HuH-7 (cell line): ENCODE results near the gene EHD3.

ENCODE experiments used
- DNase-seq: peaks from one replicate; pipeline ENCODE4 v3.0.0; 2011; ENCODE audit warnings: low spot score

The EHD3 gene

DNA sequence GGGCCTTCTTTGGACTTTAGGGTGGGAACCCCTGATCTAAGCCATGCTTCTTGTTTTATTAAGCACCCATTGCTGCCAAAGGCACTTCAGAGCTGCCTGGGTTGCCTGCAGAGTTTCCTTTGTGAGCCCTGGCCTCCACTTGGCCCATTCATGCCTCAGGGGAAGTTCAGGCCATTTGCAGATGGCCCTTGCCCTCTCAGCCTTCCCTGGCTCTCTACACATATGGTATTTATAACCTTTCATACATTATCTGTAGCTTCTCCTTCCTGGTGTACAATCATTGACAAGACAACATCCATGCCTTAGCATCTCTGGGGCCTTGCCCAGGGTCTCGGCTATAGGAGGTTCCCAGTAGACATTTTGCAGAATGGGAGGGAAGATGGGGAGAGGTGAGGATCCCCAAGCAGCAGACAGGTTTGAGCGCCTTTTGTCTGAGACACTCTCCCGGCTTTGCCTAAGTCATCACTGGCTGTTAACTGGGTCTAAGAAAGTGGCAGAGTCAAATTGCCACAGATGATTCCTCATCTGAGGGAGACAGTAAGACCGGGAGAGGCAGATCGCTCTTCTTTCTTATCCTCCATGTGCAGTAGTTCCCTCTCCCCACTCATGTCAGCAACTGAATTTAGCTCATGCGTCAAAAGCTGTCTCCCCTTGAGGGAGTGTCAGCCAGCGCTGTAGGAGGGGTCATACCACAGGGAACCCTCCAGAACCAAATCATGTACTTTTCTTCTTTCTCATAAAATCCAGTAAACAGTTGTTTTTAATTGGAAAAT lies 2.7 kb downstream of the EHD3 start:
- no peak for DNase-seq

DNA sequence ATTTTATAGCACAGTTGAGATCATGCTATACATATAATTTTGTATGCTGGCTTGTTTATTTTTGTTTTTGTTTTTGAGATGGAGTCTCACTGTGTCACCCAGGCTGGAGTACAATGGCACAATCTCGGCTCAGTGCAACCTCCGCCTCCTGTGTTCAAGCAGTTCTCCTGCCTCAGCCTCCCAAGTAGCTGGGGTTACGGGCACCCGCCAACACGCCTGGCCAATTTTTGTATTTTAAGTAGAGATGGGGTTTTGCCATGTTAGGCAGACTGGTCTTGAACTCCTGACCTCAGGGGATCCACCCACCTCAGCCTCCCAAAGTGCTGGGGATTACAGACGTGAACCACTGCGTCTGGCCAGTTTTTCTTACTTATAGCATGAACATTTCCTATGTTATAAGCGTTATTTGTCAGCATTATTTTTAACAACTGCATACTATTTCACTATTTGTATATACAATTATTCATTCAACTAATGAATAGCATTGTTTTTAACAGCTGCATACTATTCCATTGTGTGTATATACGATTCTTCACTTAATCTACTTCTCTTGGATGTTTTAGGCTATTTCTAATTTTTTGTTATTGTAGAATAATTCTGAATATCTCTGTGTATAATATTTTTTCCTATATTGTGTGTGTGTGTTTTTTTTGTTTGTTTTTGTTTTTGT lies 3.5 kb downstream of the EHD3 start:
- no peak for DNase-seq

DNA sequence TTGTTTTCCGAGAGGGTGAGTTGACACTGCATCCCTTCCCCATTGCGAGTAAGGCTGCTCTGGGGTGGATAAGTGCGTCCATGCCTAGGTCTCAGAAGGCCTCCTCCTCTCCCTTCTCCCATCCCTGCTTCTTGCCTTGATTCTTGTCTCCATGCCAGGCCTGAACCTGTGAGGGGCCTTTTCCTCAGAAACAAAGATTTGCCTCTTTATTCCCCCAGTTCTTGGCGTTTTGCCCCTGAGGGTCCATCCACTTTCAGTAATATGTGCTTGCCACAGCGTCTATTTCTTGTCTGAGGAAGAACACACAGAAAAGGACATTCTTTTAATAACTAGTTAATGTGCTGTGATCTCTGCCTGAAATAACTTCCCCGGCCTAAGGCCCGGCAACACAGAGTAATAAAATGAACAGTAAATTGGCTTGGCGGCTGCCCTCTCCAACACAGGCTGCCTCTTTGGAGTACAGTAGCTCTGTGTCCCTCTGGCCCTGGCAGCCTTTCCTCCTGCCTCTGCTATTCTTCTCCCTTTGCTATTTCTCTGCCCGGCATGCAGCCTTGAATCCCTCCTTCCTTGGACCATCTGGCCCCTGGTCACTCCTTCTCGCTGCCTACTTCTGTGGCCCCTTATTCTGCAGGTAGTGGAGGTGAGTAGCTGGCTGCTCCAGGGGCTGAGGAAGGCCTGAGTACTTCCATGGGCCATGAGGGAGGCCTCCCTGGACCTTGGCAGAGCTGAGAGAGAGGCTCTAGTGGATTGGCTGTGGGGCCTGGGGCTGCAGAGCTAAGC lies 4.4 kb downstream of the EHD3 start:
- no peak for DNase-seq

DNA sequence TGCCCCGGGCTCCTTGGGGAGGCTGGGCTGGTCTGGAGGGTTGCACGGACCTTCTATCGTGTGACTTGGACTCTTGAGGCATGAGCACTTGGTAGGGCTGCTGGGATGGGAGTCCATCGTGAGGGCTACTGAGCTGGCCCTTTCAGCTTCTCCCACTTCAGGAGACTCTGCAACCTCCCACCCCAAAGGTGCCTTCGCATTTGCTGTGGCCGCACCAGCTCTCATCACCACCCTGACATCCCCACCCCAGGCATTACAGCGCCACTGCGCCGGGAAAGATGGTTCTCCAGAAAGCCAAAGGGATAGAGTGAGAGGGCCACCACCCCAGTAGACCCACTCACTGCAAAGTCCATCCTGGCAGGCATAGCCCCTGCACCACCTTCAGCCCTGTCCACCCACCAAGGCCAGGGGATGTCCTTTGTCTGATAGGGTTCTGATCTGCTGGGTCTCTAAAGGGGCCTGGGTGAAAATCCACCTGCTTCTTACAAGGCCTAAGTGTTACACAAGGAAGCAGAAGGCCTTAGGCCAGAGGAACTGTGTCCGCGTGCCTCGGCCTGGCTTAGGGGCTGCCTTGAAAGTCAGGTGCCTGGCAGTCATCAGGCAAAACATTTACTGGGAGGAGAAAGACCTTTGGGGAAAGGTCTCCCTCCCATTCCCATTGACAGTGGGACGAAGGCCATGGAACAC lies 5.1 kb downstream of the EHD3 start:
- no peak for DNase-seq

DNA sequence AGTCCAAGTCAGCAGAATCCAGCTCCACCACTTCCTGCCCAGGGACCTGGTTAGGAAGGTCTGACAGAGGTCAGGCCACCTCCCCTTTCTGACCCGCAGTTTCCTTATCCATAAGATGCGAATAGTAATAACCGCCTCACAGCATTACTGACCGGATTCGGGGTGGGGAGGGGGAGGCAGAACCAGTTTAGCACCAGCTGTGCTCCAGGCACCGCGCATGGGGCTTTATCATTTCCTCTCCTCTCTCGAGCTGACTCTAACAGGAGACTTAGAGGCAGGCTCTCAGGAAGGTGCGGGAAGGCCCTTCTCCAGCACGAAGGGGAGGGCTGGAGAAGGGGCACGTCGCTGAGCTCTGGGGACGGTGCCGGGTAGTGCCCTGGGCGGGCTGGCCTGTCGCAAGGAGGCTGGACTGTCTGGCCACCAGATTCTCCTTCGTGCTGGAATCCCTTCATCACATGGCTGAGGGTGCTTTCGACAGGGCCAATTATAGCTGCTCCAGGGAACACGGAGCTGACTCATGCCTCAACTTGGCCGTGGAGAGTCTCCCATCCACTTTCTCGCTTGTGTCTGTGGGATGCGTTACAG lies 5.7 kb downstream of the EHD3 start:
- DNase-seq = no peak

DNA sequence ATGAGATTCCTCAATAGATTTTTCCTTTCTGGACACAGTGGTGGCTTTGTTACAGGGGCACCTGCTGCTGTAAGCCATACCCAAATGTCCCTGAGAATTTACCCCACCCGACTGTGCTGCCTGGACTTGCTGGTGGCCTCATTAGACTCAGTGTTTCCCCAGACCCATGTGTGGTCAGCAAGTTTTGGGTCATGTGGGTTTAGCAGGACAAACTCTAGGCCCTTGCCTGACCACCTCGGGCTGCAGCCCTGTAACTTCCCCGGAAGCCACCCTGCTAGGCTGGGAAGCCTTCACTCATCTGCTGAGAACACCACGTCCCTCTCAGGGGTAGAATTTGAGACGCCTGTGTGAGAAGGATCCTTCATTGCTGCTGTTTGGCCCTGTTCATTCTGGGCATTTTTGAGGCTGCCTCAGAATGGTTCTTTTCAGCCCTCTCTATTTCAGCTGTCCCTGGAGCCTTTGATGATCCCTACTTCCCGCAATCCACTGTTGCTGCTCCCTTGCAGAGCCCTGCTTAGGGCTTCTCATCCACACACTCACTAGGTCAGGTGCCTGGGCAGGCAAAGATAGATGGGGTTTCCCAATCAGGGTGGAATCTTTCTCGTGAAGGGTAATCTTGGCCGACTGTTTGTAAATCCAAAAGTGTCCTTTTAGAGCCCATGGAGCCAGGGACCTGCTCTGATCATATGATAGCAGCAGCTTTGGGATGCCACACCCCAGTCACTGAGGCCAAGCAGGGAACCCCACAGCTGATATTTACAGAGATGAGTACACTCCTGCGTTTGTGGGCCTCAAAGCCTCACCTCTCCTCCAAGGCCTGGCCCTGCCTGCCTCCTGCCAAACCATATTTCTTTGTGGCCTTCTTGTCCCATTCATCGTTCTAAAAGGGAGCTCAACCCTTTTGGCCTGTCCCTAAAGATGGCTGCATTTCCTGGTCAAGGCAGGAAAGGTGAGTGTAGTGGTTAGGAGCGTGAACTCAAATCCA lies 6.7 kb downstream of the EHD3 start:
- no peak for DNase-seq

DNA sequence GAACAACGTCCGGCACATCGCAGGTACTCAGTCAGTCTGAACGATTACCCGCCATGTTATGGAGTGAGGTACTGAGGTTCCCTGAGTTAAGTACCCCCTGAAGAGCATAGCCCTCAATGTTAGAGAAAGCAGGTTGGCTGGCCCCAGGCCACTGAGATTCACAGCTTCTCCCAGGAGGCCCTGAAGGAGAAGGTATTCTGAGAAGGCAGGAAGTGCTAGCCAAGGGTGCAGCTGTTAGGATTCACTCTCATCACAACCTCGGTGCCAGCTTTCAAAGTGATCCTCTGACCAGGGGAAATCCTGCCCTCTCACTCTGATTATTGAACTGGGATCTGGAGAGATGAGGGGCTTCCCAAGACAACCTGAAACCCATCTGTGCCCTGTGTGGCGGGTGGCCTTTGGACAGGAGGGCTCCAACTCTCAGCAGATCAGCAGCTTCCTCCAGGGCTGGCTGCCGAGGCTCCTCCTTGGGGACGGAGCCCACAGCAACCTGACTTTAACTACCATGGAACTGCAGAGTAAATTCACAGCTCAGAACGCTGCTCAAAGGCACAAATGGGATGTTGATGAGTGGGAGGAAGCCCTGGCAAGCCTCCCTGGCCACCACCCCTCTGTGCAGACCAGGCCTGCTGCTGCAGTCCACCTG lies 7.8 kb downstream of the EHD3 start:
- DNase-seq = no peak

DNA sequence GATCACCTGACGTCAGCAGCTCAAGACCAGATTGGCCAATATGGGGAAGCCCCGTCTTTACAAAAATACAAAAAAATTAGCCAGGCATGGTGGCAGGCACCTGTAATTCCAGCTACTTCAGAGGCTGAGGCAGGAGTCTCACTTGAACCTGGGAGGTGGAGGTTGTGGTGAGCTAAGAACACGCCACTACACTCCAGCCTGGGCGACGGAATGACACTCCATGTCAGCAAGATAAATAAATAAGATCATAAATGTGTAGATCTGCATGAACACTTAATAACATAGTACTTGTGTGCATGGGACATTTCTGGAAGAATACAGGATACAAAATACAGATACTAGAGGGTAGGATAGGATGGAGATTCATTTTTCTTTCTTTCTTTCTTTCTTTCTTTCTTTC lies 9.1 kb downstream of the EHD3 start:
- no peak for DNase-seq

DNA sequence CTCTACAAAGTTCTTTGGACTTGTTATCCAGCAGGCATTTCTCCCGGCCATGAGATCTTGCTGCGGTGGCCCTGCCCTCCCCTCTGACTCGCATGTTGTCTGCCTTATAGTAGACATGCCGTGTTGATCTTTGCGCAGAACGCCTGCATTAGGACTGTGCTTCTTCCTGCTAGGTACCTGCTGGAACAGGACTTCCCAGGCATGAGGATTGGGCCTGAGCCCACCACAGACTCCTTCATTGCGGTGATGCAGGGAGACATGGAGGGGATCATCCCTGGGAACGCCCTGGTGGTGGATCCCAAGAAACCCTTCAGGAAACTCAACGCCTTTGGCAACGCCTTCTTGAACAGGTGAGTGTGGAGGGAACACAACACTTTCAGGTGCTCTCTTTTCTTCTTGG lies 10.1 kb downstream of the EHD3 start:
- no peak for DNase-seq

DNA sequence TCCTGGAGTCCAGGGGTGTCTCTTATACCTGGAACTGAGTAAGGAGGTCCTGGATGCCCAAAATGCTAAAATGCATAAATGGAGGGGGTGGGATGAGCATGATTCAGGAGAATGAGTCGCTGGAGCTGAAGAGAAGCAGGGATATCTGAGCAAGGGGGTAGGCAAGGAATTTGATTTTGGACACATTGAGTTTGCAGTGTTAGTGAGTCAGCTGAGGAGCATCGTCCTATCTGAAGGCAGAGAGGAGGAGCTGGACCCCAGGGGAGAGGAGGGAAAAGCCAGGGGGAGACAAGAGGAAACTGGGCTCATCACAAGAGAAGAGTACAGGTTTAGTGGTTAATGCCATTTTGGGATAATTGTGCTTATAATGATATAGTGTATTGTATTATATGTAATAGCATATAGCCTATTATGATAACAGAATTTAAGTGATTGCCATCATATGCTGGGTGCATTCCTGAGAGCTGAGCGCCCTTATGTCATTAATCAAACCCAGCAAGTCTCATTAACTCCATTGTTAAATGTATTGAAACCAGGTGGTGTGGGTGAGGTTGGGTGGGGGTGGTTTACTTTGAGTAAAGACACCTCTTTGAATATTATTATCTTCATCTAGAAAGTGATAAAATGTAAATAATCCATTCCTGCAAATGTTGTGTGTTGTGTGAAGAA lies 12.4 kb downstream of the EHD3 start:
- DNase-seq = no peak

DNA sequence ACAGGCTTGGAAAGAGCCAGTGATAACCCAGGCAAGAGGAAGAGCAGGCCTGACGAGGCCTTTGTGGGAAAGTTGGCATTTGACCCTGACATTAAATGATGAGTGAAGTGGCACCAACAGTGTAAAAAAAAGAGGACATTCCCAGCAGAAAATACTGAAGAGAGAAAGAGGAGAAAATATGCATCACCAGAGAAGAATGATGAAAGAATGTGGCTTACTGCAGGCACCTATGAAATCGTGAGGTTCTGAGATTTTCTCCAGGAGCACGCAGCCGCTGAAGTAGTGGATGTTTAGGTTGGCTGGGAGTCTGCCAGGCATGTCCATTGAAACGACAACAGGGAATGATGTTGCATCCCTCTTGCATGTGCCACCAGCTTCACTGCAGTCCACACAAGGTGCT lies 13.8 kb downstream of the EHD3 start:
- DNase-seq = no peak

DNA sequence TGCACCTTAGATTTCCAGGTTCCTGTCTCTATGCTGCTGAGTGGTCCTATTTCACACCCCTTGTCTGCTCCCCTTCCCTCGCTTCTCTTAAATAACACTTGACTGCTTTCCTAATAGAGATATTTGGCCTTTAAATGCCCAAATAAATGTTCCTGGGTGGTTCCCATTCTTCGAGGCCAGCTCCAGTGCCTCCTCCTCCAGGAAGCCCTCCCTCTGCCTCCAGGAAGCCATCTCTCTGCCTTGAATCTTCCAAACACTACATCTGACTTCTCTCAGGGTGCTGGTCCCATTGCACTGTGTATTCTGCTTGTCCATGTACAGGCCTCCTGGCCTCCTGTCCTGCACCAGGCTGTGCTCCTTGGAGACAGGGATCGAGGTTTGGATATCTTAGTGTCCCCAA lies 14.2 kb downstream of the EHD3 start:
- DNase-seq = no peak

DNA sequence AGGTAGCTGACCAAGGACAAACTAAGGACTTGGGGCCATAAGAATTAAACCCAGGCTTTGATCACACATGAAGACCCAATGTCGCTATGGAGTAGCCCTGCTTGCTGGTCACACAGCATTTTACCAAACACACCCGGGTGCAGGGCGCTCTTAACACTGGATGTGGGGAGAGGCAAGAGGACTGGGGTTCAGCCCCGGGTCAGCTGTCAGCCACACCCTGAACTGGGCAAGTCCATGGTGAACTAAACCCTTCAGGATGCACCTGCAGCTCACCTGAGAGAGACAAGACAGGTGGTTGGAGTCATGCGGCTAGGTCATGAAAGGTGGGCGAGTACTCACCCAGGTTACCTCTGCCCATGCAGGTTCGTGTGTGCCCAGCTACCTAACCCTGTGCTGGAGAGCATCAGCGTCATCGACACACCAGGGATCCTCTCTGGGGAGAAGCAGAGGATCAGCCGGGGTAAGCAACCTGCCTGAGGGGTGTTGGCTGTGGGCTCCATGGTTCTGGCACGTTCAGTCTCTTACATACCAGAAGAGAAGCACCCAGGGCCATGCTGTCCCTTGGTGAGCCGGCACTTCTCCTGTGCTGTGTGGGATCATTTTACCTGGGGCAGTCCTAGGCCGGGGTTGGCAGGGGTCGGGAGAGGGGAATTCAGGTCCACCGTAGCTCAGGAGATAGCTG lies 15.2 kb downstream of the EHD3 start:
- no peak for DNase-seq

DNA sequence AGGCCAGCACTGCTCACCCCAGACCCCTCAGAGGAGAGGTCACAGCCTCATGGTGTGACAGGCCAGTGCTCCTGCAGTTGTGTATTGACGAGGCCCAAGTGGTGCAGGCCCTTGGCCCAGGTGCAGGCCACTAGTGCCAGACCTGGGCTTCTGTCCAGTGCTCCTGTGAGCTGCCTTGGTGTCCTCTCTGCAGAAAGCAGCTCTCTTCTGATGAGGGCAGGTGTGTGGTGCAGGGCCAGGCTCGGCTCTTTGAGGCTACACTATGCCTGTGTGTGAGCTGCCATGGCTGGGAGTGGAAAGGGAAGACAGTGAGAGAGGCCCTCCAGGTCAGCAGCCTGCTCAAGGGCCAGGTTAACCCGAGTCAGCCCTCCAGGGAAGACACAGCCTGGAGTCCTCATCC lies 17.1 kb downstream of the EHD3 start:
- no peak for DNase-seq

DNA sequence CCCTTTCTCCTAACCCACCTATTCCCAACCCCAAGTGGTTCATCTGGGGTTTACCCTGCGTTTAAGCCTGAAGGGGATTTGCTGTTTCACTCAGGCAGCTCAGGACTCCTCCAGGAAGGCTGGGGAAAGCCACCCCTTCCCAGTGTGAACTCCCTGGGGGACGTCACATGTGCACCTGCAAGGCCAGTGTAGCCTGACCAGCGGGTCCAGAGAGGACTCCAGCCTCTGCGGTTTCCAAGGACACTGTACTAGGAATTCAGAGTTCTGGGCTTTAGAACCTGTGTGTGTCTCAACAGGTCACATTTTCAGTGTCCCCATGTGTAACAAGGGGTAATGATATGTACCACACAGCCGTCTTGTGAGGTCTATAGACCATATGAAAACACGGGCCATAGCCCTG lies 17.9 kb downstream of the EHD3 start:
- no peak for DNase-seq

DNA sequence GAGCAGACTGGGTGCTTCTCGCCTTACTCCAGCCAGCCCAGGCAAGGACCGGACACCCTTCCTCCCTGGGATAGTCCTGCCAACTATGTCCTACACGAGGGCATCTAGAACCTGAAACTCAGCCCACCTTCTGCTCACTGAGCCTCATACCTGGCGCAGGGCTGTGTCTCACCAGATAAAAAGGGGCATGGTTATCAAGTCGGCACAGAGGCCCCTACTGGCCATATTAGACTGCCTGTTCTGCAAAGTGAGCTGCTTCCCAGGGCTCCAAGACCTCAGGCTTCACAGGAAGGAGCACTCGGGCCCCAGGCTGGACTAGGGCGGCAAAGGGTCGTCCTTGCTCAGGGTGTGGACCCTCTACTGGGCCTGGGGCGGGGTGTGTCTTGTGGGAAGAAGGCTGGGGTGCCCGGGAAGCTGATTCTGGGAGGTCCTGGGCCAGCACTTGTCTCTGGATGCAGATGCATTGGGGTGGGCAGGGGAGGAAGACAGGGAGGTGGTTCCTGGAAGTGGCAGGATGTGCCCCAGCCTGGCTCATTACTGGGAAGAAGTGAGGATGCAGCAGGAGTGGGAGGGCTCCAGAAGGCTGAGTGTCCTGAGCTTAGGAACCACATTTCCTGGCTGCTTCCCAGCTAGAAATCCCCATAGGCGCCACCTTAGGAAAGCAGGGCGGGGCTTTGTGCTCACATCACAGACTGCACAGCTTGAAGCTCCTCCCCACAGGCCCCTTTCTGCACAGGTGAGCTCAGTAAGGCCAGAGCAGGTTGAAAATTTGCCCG lies 19.6 kb downstream of the EHD3 start:
- no peak for DNase-seq

DNA sequence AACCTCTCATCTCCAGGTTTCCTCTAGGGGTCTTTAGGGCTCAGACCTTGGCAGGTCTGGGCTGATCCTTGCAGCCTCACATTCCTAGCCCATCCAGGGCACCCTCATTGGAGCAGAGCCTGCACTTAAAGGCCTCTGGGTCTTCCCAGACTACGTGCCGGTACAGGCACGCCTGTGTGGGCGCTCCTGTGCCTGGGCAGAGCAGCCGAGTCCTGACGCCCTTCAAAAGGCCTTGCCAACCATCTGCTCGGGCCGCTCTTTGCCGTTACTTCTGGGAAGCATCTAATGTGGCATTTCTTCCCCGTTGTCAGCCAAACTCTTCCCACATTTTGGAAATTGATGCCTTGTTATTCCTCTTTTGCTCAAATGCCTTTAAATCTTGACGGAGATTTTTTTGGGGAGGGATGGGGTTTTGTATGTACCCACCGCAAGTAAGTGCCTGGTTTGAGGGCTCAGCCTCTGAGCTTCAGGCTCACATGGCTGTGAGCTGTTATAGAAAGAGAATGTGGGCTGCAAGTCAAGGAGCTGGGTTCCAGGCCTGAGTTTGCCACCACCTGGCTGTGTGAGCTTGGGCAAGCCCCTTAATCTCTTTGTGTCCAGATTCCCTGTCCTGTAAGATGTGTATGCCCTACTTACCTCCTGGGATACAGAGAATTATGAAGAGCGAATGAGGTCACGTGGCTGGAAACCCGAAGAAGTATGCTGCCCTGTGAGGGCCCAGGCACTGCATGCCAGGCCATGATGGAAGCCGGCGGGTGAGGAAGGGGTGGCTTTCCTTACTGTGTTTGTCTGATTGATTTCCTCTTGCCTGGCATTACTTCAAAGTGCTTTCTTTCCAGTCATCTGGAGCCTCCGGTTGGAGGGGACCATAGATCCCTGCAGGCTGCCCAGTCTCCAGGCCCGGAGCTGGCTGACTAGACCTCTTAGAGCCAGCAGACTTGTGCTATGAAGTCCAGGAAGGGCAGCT lies 20.6 kb downstream of the EHD3 start:
- no peak for DNase-seq
